Activated naive CD4-positive, alpha-beta T cell treated with anti-CD3 and anti-CD28 coated beads for 36 hours (primary cell): ENCODE measurements around the gene GTF2F2. TPM values are rescaled to one million over a fixed set of nuclear protein-coding genes. Genes with fewer than 3 reads are reported as not detected.

Experiments
- CTCF ChIA-PET: fragments of 350-600 bp; sonication (Branson Sonifier 250); formaldehyde crosslinking; loops from one replicate; lab custom pipeline; 2021; ENCODE audit warnings: antibody characterized with exemption; lab: Charles Lee
- DNase-seq: peaks from one replicate; pipeline ENCODE4 v3.0.0-alpha.2; 2020
- H3K27ac Mint-ChIP-seq: one replicate; pipeline ENCODE4 v1.8.0; 2021; ENCODE audit warnings: mild to moderate bottlenecking, mixed read lengths
- H3K27me3 Mint-ChIP-seq: one replicate; pipeline ENCODE4 v1.8.0; 2021; ENCODE audit warnings: low read depth, mixed read lengths
- H3K36me3 Mint-ChIP-seq: one replicate; pipeline ENCODE4 v1.8.0; 2021; ENCODE audit warnings: low read depth, mixed read lengths
- H3K4me1 Mint-ChIP-seq: one replicate; pipeline ENCODE4 v1.8.0; 2021; ENCODE audit warnings: low read depth, mixed read lengths
- H3K4me3 Mint-ChIP-seq: one replicate; pipeline ENCODE4 v1.8.0; 2021; ENCODE audit warnings: mild to moderate bottlenecking, moderate library complexity, mixed read lengths
- H3K9me3 Mint-ChIP-seq: one replicate; pipeline ENCODE4 v1.8.0; 2021; ENCODE audit warnings: mixed read lengths
- intact Hi-C: fragments of 100-400 bp; cut with micrococcal nuclease; formaldehyde crosslinking; loops from one replicate; pipeline ENCODE4 v1.15.1; 2023
- total RNA-seq, 2 experiments: library from RNA; stranded (reverse); gene quantifications; one replicate each; pipeline ENCODE4 v1.2.3, GENCODE V29; 2021

Gene GTF2F2, protein sequence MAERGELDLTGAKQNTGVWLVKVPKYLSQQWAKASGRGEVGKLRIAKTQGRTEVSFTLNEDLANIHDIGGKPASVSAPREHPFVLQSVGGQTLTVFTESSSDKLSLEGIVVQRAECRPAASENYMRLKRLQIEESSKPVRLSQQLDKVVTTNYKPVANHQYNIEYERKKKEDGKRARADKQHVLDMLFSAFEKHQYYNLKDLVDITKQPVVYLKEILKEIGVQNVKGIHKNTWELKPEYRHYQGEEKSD
- total RNA-seq = 10 to 100 TPM; 21.3 to 22.4 TPM

DNA sequence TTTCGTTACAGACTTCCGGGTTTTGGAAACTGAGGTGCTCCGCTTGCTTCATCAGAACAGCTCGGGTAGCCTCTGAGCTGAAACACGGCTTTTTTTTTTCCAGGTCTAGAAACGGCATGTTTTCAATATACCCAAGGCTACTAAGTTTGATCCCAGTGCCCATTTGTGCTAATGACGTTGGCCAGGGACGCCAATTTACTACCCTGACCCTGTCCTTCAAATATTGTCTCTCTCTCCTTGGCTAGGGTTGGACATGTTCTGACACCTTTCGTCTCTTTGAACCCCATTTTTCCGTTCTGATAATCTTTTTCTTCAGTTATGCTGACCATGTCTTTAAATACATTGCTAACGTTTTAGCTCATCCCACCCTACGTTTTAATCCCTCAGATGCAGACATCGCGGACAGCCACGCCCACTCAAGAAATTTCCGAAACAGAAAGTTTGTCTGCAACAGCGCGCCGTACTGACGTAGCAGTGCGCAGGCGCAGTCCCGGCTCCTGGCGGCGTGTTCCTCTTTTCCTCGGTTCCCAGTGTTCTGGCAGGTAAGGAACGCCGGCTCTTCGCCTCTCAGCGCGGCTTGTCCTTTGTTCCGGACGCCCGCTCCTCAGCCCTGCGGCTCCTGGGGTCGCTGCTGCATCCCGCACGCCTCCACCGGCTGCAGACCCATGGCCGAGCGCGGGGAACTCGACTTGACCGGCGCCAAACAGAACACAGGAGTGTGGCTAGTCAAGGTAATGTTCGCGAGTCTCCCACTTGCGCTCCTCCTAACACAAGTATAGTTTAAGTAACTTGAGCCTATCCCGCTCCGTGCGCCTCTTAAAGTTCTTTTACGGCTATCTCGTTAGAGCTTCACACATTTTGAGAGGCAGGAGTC lies at the start of gene GTF2F2:
Gene GTF2F2, plus strand, starts transcription at position 520 of the 874 bp plus-strand sequence. Its CDS starts 146 bp downstream, at position 666.
- no peaks in the 10 kb centered on the region for H3K27me3 Mint-ChIP-seq
- H3K4me1 Mint-ChIP-seq = peaks cover 9% of the 10 kb centered on the region
- no peak within 1 kb of the TSS for H3K4me3 Mint-ChIP-seq
- intact Hi-C loops = loop anchor here (1.0 to 5.0 kb wide), 9 partner anchors 65 to 543 kb away; partner anchors contain the start of genes COG3, GPALPP1, NUFIP1 and TPT1
- CTCF ChIA-PET = interaction anchor here (0.7 to 2.8 kb wide), 6 partner anchors 11 to 276 kb away, joined by 3 to 15 read pairs (median 3); no protein-coding TSS in a partner anchor
- peaks cover 4% of the 10 kb centered on the region for H3K36me3 Mint-ChIP-seq
- H3K9me3 Mint-ChIP-seq = no peaks in the 10 kb centered on the region
- H3K27ac Mint-ChIP-seq = no peak within 1 kb of the TSS
- DNase-seq = peak; percentile 88

DNA sequence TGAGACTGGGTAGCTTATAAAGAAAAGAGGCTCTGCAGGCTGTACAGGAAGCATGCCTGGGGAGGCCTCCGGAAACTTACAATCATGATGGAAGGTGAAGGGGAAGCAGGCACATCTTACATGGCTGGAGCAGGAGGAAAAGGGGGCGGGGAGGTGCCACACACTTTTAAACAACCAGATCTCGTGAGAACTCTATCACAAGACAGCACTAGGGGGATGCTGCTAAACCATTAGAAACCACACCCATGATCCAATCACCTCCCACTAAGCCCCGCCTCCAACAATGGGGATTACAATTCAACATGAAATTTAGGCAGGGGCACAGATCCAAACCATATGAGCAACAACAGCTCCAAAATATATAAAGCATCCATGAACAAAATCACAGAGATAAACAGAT lies 46.5 kb upstream of the GTF2F2 start:
- H3K27me3 Mint-ChIP-seq = peaks cover 6% of the 10 kb centered on the region
- intact Hi-C loops = no loop called here
- H3K36me3 Mint-ChIP-seq = no peaks in the 10 kb centered on the region
- CTCF ChIA-PET = no interaction called here
- H3K27ac Mint-ChIP-seq = no peak overlapping the region
- no peak overlapping the region for H3K4me3 Mint-ChIP-seq
- H3K9me3 Mint-ChIP-seq = no peaks in the 10 kb centered on the region
- no peaks in the 10 kb centered on the region for H3K4me1 Mint-ChIP-seq
- DNase-seq = no peak

DNA sequence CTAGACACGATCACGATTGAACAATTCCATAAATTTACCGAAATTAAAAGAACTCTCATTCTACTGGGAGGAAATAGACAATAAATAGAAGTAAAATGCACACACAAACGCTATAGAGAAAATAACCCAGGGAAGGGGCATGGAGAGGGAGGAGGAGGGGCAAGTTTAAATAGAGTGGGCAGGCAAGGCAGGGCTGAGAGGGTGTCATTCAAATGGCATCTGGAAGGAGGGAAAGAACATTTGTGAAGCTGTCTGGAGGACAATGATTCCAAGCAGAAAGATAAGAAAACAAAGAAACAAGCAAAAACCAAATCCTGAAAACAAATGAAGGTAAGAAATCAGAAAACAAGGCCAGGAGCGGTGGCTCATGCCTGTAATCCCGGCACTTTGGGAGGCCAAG lies 45.6 kb upstream of the GTF2F2 start:
- CTCF ChIA-PET = no interaction called here
- no peaks in the 10 kb centered on the region for H3K36me3 Mint-ChIP-seq
- H3K4me1 Mint-ChIP-seq = no peaks in the 10 kb centered on the region
- intact Hi-C loops = no loop called here
- peaks cover 6% of the 10 kb centered on the region for H3K27me3 Mint-ChIP-seq
- H3K9me3 Mint-ChIP-seq = no peaks in the 10 kb centered on the region
- DNase-seq = no peak
- no peak overlapping the region for H3K27ac Mint-ChIP-seq
- H3K4me3 Mint-ChIP-seq = no peak overlapping the region

DNA sequence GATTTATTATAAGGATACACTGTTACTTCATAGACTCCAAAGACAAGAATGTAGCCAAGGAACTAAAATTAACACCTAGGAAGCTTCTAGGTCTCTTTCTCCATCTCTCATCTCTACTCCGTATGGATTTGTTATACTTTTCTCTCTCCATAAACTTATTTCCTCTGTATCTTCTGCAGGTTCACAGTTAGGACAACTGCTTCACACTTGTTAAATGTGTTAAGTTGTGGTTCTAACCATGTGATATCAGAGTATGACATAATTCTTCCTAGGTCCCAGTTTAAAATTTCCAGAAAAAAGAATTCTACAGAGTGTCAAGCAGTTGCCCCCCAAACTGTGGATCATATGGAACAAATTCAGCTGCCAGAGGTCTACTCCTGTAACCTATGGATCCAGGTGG lies 42.3 kb upstream of the GTF2F2 start:
- H3K9me3 Mint-ChIP-seq = no peaks in the 10 kb centered on the region
- H3K4me3 Mint-ChIP-seq = no peak overlapping the region
- DNase-seq = no peak
- intact Hi-C loops = no loop called here
- no peaks in the 10 kb centered on the region for H3K36me3 Mint-ChIP-seq
- H3K27me3 Mint-ChIP-seq = peaks cover 4% of the 10 kb centered on the region
- H3K4me1 Mint-ChIP-seq = no peaks in the 10 kb centered on the region
- CTCF ChIA-PET = no interaction called here
- no peak overlapping the region for H3K27ac Mint-ChIP-seq

DNA sequence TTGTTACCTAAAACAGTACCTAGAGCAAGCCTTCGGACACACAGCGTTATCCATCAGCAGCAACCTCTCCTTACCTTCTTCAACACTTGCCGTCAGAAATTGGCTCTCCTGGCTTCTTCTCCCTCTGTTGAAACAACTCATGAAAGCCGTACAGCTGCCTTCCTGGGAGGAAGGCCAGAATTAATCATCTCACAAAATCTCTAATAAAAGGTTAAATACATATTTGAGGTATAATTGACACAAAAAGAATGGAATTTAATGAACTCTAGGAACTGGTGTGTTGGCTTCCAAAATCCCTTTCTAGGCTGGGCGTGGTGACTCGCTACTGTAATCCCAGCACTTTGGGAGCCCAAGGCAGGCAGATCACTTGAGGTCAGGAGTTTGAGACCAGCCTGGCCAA lies 37.3 kb upstream of the GTF2F2 start:
- Mint-ChIP-seq H3K27ac (no peak overlapping the region), H3K4me1 (no peaks in the 10 kb centered on the region), H3K4me3 (no peak overlapping the region), H3K36me3 (no peaks in the 10 kb centered on the region), H3K9me3 (no peaks in the 10 kb centered on the region), H3K27me3 (no peaks in the 10 kb centered on the region)
- DNase-seq = no peak
- intact Hi-C loops = no loop called here
- CTCF ChIA-PET = no interaction called here

DNA sequence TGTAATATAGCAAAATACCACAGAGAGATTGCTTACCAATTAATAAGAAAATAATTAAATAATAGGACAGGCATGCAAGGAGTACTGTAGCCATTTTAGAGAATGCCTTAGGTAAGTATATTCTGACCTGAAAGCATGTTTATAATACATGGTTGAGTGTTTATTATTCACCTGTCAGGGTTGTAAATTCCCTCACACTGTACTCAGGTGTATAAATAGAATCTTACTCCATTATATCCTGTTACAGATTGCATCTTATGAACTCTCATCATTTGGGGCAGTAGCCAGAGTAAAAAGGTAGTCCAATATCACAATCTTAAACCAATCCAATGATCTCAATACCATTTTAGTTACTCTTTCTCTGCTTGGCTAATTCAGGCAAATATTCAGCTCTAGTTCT lies 35.8 kb upstream of the GTF2F2 start:
- no peak for DNase-seq
- Mint-ChIP-seq H3K4me3 (no peak overlapping the region), H3K9me3 (no peaks in the 10 kb centered on the region), H3K4me1 (no peaks in the 10 kb centered on the region), H3K27ac (no peak overlapping the region), H3K27me3 (no peaks in the 10 kb centered on the region), H3K36me3 (no peaks in the 10 kb centered on the region)
- CTCF ChIA-PET = no interaction called here
- intact Hi-C loops = no loop called here

DNA sequence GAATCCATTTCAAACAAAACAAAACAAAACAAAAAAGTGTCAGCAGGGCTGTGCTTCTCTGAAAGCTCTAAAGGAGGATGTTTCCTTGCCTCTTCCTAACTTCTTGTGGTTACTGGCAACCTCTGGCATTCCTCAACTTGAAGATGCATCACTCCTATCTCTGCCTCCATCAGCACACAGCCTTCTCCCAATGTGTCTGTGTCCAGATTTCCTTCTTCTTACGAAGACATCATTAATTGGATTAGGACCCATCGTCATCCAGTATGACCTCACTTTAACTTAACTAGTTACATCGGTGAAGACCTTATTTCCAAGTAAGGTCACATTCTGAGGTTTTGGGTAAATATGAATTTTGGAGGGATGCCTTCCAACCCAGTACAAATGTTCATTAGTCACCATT lies 33.8 kb upstream of the GTF2F2 start:
- no peak overlapping the region for H3K4me3 Mint-ChIP-seq
- CTCF ChIA-PET = no interaction called here
- H3K27ac Mint-ChIP-seq = no peak overlapping the region
- no peak for DNase-seq
- H3K36me3 Mint-ChIP-seq = no peaks in the 10 kb centered on the region
- H3K4me1 Mint-ChIP-seq = no peaks in the 10 kb centered on the region
- intact Hi-C loops = no loop called here
- no peaks in the 10 kb centered on the region for H3K9me3 Mint-ChIP-seq
- H3K27me3 Mint-ChIP-seq = peaks cover 3% of the 10 kb centered on the region

DNA sequence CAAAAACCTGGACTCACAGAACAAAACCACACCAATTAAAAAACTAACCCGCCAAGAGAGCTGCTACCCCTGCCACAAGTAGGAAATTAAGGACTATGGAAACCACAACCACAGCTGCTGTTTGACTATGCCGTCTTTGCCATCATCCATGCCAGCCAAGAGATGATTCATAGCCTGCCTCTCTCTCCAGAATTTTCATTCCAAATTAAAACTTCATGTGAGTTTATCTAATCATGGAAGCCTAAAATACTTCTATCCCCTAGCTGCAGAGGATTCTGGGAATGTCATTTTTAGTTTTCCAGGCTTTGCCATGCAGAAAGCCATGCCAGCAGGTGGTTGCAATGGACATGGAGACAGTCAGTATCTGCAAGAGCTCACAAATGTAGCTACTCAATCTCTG lies 27.6 kb upstream of the GTF2F2 start:
- CTCF ChIA-PET = no interaction called here
- no peaks in the 10 kb centered on the region for H3K36me3 Mint-ChIP-seq
- no peak overlapping the region for H3K4me3 Mint-ChIP-seq

DNA sequence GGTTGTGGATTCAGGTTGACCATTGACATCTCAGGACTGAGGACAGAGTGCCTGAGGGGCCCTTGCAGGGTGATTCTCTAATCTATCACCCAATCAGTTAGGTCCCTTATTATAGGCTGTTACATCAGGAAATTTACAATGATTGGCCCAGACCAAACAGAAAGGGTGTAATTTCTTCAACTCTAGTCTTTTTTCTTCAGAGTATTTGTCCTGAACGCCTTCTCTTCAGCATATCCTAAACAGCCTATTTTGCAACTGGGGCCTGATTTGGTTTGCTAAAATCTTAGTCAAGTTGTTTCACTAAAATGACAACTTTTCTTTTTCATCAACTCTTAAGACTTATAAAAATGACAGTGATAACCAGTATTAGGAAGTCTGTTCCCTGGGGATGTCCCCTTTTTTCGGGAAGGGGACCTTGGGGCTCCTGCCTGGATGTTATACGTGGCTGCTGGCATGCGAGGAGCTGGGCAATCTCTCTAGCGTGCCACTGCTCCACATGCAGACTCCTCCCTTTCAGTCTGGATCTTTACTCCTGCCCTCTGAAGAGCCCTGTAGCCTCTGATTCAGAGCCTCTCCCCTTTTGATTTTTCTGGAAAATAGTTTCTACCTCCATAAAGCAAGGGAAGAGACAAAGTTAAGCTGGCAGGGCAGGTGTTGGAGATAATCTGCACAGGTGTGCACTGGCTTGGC lies 19.6 kb upstream of the GTF2F2 start:
- Mint-ChIP-seq H3K27me3 (no peaks in the 10 kb centered on the region), H3K4me3 (no peak overlapping the region), H3K27ac (no peak overlapping the region), H3K9me3 (no peaks in the 10 kb centered on the region), H3K4me1 (no peaks in the 10 kb centered on the region), H3K36me3 (no peaks in the 10 kb centered on the region)
- DNase-seq = no peak
- CTCF ChIA-PET = no interaction called here
- intact Hi-C loops = no loop called here

More for the DNA sequence above, 27.6 kb upstream of the GTF2F2 start:
- Mint-ChIP-seq H3K4me1 (no peaks in the 10 kb centered on the region), H3K27me3 (peaks cover 3% of the 10 kb centered on the region), H3K9me3 (no peaks in the 10 kb centered on the region), H3K27ac (no peak overlapping the region)
- DNase-seq = no peak
- intact Hi-C loops = no loop called here

DNA sequence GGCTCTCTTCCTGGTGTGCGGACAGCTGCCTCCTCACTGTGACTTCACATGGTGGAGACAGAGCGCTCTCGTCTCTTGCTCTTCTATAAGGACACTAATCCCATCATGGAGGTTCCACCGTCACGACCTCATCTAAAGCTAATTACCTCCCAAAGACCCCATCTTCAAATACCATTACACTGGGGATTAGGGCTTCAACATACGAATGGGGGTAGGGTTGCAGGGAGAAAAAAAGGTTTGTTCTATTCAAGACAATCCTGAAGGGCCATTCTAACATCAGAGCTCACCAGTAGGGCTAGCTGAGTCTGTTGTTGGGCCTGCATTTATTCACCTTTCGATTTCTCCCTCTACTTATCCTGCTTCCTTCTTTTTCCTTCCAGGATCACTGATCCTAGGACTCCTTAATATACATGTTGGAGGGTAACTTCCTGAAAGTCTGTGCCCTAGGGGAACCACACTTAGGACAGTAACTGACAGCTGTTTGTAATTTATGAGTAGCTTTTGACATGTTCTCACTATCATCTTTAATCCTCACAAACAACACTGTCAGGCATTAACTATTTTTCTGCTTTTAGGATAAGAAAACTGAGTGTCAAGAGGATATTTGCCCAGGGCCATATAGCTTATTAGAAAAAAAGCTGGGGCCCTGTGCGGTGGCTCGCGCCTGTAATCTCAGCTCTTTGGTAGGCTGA lies 18.8 kb upstream of the GTF2F2 start:
- intact Hi-C loops = no loop called here
- Mint-ChIP-seq H3K27ac (no peak overlapping the region), H3K9me3 (no peaks in the 10 kb centered on the region), H3K27me3 (no peaks in the 10 kb centered on the region), H3K4me1 (no peaks in the 10 kb centered on the region), H3K4me3 (no peak overlapping the region), H3K36me3 (no peaks in the 10 kb centered on the region)
- CTCF ChIA-PET = interaction anchor here (0.6 to 0.7 kb wide), 4 partner anchors 35 to 195 kb away, joined by 3 to 7 read pairs (median 4); no protein-coding TSS in a partner anchor
- no peak for DNase-seq

DNA sequence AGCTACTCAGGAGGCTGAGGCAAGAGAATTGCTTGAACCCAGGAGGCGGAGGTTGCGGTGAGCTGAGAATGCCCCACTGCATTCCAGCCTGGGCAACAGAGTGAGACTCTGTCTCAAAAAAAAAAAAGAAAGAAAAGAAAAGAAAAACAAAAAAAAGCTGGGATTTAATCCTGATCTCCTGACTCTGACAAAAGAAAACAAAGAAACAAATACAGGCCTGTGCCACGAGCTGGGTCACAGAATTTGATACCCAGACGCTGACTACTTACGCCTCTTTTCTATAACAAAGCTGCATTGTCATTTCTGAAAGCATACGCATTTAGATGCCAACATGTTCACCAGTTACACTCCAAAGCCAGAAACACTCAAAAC lies 18.2 kb upstream of the GTF2F2 start:
- Mint-ChIP-seq H3K27me3 (no peaks in the 10 kb centered on the region), H3K4me1 (no peaks in the 10 kb centered on the region), H3K9me3 (no peaks in the 10 kb centered on the region), H3K36me3 (no peaks in the 10 kb centered on the region), H3K27ac (no peak overlapping the region), H3K4me3 (no peak overlapping the region)
- CTCF ChIA-PET = interaction anchor here (0.6 to 0.7 kb wide), 2 partner anchors 71 to 194 kb away, joined by 3 read pairs; no protein-coding TSS in a partner anchor
- DNase-seq = no peak
- intact Hi-C loops = no loop called here

DNA sequence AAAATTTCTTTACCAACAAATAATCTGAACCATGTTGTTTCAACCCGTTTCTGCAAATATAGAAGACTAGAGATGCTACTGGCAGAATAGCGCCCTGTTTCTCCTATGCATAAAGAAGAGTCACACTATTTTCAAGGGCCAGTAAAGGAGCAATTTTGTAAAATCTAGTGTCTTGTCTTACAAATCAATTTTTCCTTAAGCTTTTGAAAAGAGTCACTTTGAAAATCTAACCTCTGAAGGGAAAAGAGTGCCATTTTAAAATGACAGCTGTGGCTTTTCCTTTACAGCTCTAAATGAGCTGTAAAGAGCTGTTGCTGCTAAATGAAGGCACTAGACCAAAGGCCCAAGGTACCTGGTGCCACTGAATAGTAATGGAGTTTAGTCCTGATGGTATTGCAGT lies 16.9 kb upstream of the GTF2F2 start:
- intact Hi-C loops = no loop called here
- CTCF ChIA-PET = interaction anchor here (0.6 to 0.7 kb wide), 2 partner anchors 56 to 101 kb away, joined by 4 read pairs; no protein-coding TSS in a partner anchor

More for the DNA sequence above, 16.9 kb upstream of the GTF2F2 start:
- no peaks in the 10 kb centered on the region for H3K27me3 Mint-ChIP-seq
- H3K9me3 Mint-ChIP-seq = no peaks in the 10 kb centered on the region
- H3K4me1 Mint-ChIP-seq = no peaks in the 10 kb centered on the region
- H3K36me3 Mint-ChIP-seq = no peaks in the 10 kb centered on the region
- no peak for DNase-seq
- no peak overlapping the region for H3K27ac Mint-ChIP-seq
- no peak overlapping the region for H3K4me3 Mint-ChIP-seq
